PC-3 (cell line): ENCODE data around the gene CASP8AP2. TPM values are rescaled to one million over a fixed set of nuclear protein-coding genes. Genes with fewer than 3 reads are reported as not detected.

Source experiments
- ATAC-seq: fragments of 200-7000 bp; cut with Tn5 transposase; 2 replicates; pipeline ENCODE4 v1.9.1; 2020; ENCODE audit warnings: mild to moderate bottlenecking, moderate library complexity
- BruUV-seq: library from RNA; stranded (reverse); fragments of 400-500 nt; replicated peaks from 2 replicates; lab custom pipeline; 2021; lab: Mats Ljungman, UMichigan
- CTCF ChIA-PET: fragments of 300-600 bp; sonication (Branson Sonifier 250); formaldehyde crosslinking; loops from one replicate; lab custom pipeline; 2022; ENCODE audit warnings: antibody characterized with exemption; lab: Charles Lee
- POLR2A ChIA-PET: fragments of 300-600 bp; sonication (Branson Sonifier 250); formaldehyde crosslinking; loops from one replicate; lab custom pipeline; 2022; ENCODE audit warnings: antibody characterized with exemption; ENCODE audit not compliant: unreplicated experiment; lab: Charles Lee
- DNase-seq: peaks from one replicate; pipeline ENCODE4 v3.0.0-alpha.2; 2015
- H2AFZ ChIP-seq: fragments of 300-600 bp; sonication (generic); 2 replicates; pipeline ENCODE4 v1.6.0; 2016; ENCODE audit warnings: antibody characterized with exemption, low read length
- H3F3A ChIP-seq: fragments of 300-600 bp; sonication (generic); one replicate; pipeline ENCODE4 v1.6.0; 2017; ENCODE audit warnings: antibody characterized with exemption, low read length, control low read depth, mild to moderate bottlenecking; ENCODE audit not compliant: unreplicated experiment
- H3K27ac ChIP-seq: fragments of 300-600 bp; sonication (generic); 2 replicates; pipeline ENCODE4 v1.5.1; 2016; ENCODE audit warnings: mild to moderate bottlenecking, low read length
- H3K27me3 ChIP-seq: fragments of 300-600 bp; sonication (generic); 2 replicates; pipeline ENCODE4 v1.6.1; 2016; ENCODE audit warnings: low read length, mixed read lengths
- H3K36me3 ChIP-seq: fragments of 300-600 bp; sonication (generic); 2 replicates; pipeline ENCODE4 v1.6.1; 2016; ENCODE audit warnings: low read depth, mixed run types, low read length, mixed read lengths
- H3K4me1 ChIP-seq: fragments of 300-600 bp; sonication (generic); 2 replicates; pipeline ENCODE4 v1.5.1; 2016; ENCODE audit warnings: low read length; ENCODE audit not compliant: insufficient read depth
- H3K4me2 ChIP-seq: fragments of 300-600 bp; sonication (generic); 2 replicates; pipeline ENCODE4 v1.6.0; 2016; ENCODE audit warnings: low read length
- H3K4me3 ChIP-seq: fragments of 300-600 bp; sonication (generic); 2 replicates; pipeline ENCODE4 v1.5.1; 2016; ENCODE audit warnings: mild to moderate bottlenecking, low read length, mixed read lengths
- H3K79me2 ChIP-seq: fragments of 300-600 bp; sonication (generic); 2 replicates; pipeline ENCODE4 v1.6.1; 2017; ENCODE audit warnings: low read length, mixed read lengths
- H3K9ac ChIP-seq: fragments of 300-600 bp; sonication (generic); 2 replicates; pipeline ENCODE4 v1.6.0; 2016; ENCODE audit warnings: mild to moderate bottlenecking, low read length
- H3K9me2 ChIP-seq: fragments of 300-600 bp; sonication (generic); replicated peaks from 2 replicates; pipeline ENCODE4 v1.6.1; 2016; ENCODE audit warnings: mixed run types, low read length, mixed read lengths
- H3K9me3 ChIP-seq: fragments of 300-600 bp; sonication (generic); 2 replicates; pipeline ENCODE4 v1.6.1; 2016; ENCODE audit warnings: low read length, mixed read lengths
- H4K20me1 ChIP-seq: fragments of 300-600 bp; sonication (generic); 2 replicates; pipeline ENCODE4 v1.6.1; 2016; ENCODE audit warnings: low read length, mixed read lengths
- CTCF ChIP-seq: fragments of 300-600 bp; sonication (generic); conservative IDR thresholded peaks from 2 replicates; pipeline ENCODE4 v1.5.1; 2017; ENCODE audit warnings: antibody characterized with exemption, low read depth, mild to moderate bottlenecking, low read length
- EZH2 ChIP-seq: fragments of 300-600 bp; sonication (generic); IDR thresholded peaks from one replicate; pipeline ENCODE4 v1.6.1; 2017; ENCODE audit warnings: antibody characterized with exemption, mild to moderate bottlenecking, low read length; ENCODE audit not compliant: unreplicated experiment
- EZH2phosphoT487 ChIP-seq: fragments of 300-600 bp; sonication (generic); IDR thresholded peaks from 2 replicates; pipeline ENCODE4 v1.6.1; 2018; ENCODE audit warnings: mild to moderate bottlenecking, antibody characterized with exemption, low read length, borderline replicate concordance
- intact Hi-C: fragments of 100-400 bp; cut with micrococcal nuclease; formaldehyde crosslinking; loops from 2 replicates; pipeline ENCODE4 v1.9.0; 2023
- total RNA-seq: library from RNA; depleted of rRNA; stranded (reverse); fragments of >200 nt; gene quantifications from 2 replicates; pipeline ENCODE4 v1.2.3, GENCODE V29; 2014

CASP8AP2 gene
- total RNA-seq, 1 experiment from 2014 or later = 6.6 TPM

GRCh38 chr6:89836639-89837222 lies 7.1 kb downstream of the CASP8AP2 start:
- H3K27me3 ChIP-seq = no peaks in the 10 kb centered on the region
- H3K4me2 ChIP-seq = no peak overlapping the region
- intact Hi-C loops = no loop called here
- no peaks in the 10 kb centered on the region for H3F3A ChIP-seq
- DNase-seq (no peak), ATAC-seq (no peak)
- TF ChIP-seq CTCF (no peak), EZH2phosphoT487 (no peak), EZH2 (no peak)
- H2AFZ ChIP-seq = no peak overlapping the region
- H3K9me2 ChIP-seq = no peaks in the 10 kb centered on the region
- no peaks in the 10 kb centered on the region for H3K9me3 ChIP-seq
- ChIA-PET CTCF (no interaction called here), POLR2A (no interaction called here)
- H3K36me3 ChIP-seq = no peaks in the 10 kb centered on the region
- no peaks in the 10 kb centered on the region for H3K4me1 ChIP-seq
- H3K79me2 ChIP-seq = peaks cover 13% of the 10 kb centered on the region; the same call in 1 of the 2 replicates
- no TSS peak for BruUV-seq
- H3K4me3 ChIP-seq = no peak overlapping the region
- no peaks in the 10 kb centered on the region for H4K20me1 ChIP-seq
- no peak overlapping the region for H3K9ac ChIP-seq
- no peak overlapping the region for H3K27ac ChIP-seq

GRCh38 chr6:89840538-89840937 lies 10.9 kb downstream of the CASP8AP2 start:
- TF ChIP-seq EZH2 (no peak), EZH2phosphoT487 (no peak), CTCF (no peak)
- H3K27ac ChIP-seq = no peak overlapping the region
- no peaks in the 10 kb centered on the region for H3K27me3 ChIP-seq
- H3K9ac ChIP-seq = no peak overlapping the region
- peaks cover 4% of the 10 kb centered on the region; the same call in 1 of the 2 replicates for H4K20me1 ChIP-seq
- ATAC-seq (no peak), DNase-seq (no peak)
- H3K4me3 ChIP-seq = no peak overlapping the region
- no peaks in the 10 kb centered on the region for H3K9me3 ChIP-seq
- intact Hi-C loops = no loop called here
- no peaks in the 10 kb centered on the region for H3K9me2 ChIP-seq
- 0 out of 2 replicates have a peak, but pooled peaks cover 11% of the 10 kb centered on the region for H3K4me1 ChIP-seq
- ChIA-PET POLR2A (no interaction called here), CTCF (no interaction called here)
- no peaks in the 10 kb centered on the region for H3K36me3 ChIP-seq
- H3F3A ChIP-seq = no peaks in the 10 kb centered on the region
- no TSS peak for BruUV-seq
- peaks cover 34% of the 10 kb centered on the region for H3K79me2 ChIP-seq
- no peak overlapping the region for H3K4me2 ChIP-seq
- H2AFZ ChIP-seq = no peak overlapping the region

- Histone ChIP-seq H3K4me2 (no peak overlapping the region), H3K79me2 (peaks cover 34% of the 10 kb centered on the region), H3K9me2 (no peaks in the 10 kb centered on the region), H3K9ac (no peak overlapping the region), H3K27ac (no peak overlapping the region), H3K4me3 (no peak overlapping the region), H4K20me1 (peaks cover 4% of the 10 kb centered on the region; the same call in 1 of the 2 replicates), H3K36me3 (no peaks in the 10 kb centered on the region; the same call in 1 of the 2 replicates), H3K9me3 (no peaks in the 10 kb centered on the region), H3K4me1 (0 out of 2 replicates have a peak, but pooled peaks cover 11% of the 10 kb centered on the region), H2AFZ (no peak overlapping the region), H3K27me3 (no peaks in the 10 kb centered on the region), H3F3A (no peaks in the 10 kb centered on the region)
- BruUV-seq = no TSS peak
- peak; percentile 4 for DNase-seq
- ATAC-seq = no peak
- ChIA-PET POLR2A (interaction anchor here (0.6 kb wide), 1 partner anchor 132 kb away, joined by 4 read pairs; no protein-coding TSS in a partner anchor), CTCF (interaction anchor here (0.6 kb wide), 1 partner anchor 13 kb away, joined by 4 read pairs; the partner anchor contains the start of gene CASP8AP2)
- intact Hi-C loops = no loop called here
- TF ChIP-seq EZH2phosphoT487 (no peak), CTCF (no peak), EZH2 (no peak)
Measured at GRCh38 chr6:89842228-89842627, 12.5 kb downstream of the CASP8AP2 start.
